ENCODE measurements around the gene SUFU. TPM values are rescaled to one million over a fixed set of nuclear protein-coding genes. Genes with fewer than 3 reads are reported as not detected.

Gene SUFU
- total RNA-seq, 1 donor from 2014 or later, result 12.5 TPM

GRCh38 chr10:102507521-102507920 lies 3.7 kb downstream of the SUFU start:
- Histone ChIP-seq H3K36me3 (peaks cover 0 to 21% of the 10 kb centered on the region in 2 donors), H3K27me3 (no peaks in the 10 kb centered on the region), H3K4me3 (no peak overlapping the region), H3K4me1 (peaks cover 60% of the 10 kb centered on the region), H3K9me3 (no peaks in the 10 kb centered on the region), H3K27ac (no peak overlapping the region)
- no peak for TF ChIP-seq POLR2A (IDR thresholded peaks at IDR 0.05)
- no peak for TF ChIP-seq CTCF (IDR thresholded peaks at IDR 0.05)
- TF ChIP-seq POLR2AphosphoS5 (IDR thresholded peaks at IDR 0.05; ENCODE audit: insufficient read depth in 1 of 2, low read depth in 1 of 2), result no peak
- DNase-seq (ENCODE audit: extremely low spot score in 2 of 2), result no peak
- intact Hi-C loops (cut with DNase I), result no loop called here

GRCh38 chr10:102508506-102508905 lies 4.7 kb downstream of the SUFU start:
- Histone ChIP-seq H3K36me3 (peaks cover 0 to 31% of the 10 kb centered on the region in 2 donors), H3K27ac (no peak overlapping the region)
- intact Hi-C loops (cut with DNase I), result no loop called here

GRCh38 chr10:102509387-102509786 lies 5.6 kb downstream of the SUFU start:
- intact Hi-C loops (cut with DNase I), result no loop called here
- Histone ChIP-seq H3K9me3 (no peaks in the 10 kb centered on the region), H3K27ac (no peak overlapping the region), H3K4me3 (no peak overlapping the region), H3K4me1 (peaks cover 53% of the 10 kb centered on the region), H3K36me3 (peaks cover 0 to 38% of the 10 kb centered on the region in 2 donors), H3K27me3 (no peaks in the 10 kb centered on the region)
- TF ChIP-seq POLR2A (IDR thresholded peaks at IDR 0.05), result no peak
- TF ChIP-seq CTCF (IDR thresholded peaks at IDR 0.05), result no peak
- no peak for TF ChIP-seq POLR2AphosphoS5 (IDR thresholded peaks at IDR 0.05; ENCODE audit: insufficient read depth in 1 of 2, low read depth in 1 of 2)
- DNase-seq (ENCODE audit: extremely low spot score in 2 of 2), result no peak

More at GRCh38 chr10:102508506-102508905, 4.7 kb downstream of the SUFU start:
- Histone ChIP-seq H3K9me3 (no peaks in the 10 kb centered on the region), H3K4me3 (no peak overlapping the region), H3K4me1 (peaks cover 53% of the 10 kb centered on the region), H3K27me3 (no peaks in the 10 kb centered on the region)
- DNase-seq (ENCODE audit: extremely low spot score in 2 of 2), result no peak
- no peak for TF ChIP-seq POLR2A (IDR thresholded peaks at IDR 0.05)
- no peak for TF ChIP-seq CTCF (IDR thresholded peaks at IDR 0.05)
- no peak for TF ChIP-seq POLR2AphosphoS5 (IDR thresholded peaks at IDR 0.05; ENCODE audit: insufficient read depth in 1 of 2, low read depth in 1 of 2)

GRCh38 chr10:102511583-102512274 lies 8.0 kb downstream of the SUFU start:
- peaks cover 34% of the 10 kb centered on the region for H3K4me1 ChIP-seq
- no peaks in the 10 kb centered on the region for H3K9me3 ChIP-seq
- H3K27me3 ChIP-seq, result no peaks in the 10 kb centered on the region
- no peak overlapping the region for H3K4me3 ChIP-seq
- H3K36me3 ChIP-seq, result peaks cover 0 to 38% of the 10 kb centered on the region in 2 donors
- TF ChIP-seq CTCF (IDR thresholded peaks at IDR 0.05), result no peak
- no peak for TF ChIP-seq POLR2AphosphoS5 (IDR thresholded peaks at IDR 0.05; ENCODE audit: insufficient read depth in 1 of 2, low read depth in 1 of 2)
- TF ChIP-seq POLR2A (IDR thresholded peaks at IDR 0.05), result no peak
- DNase-seq (ENCODE audit: extremely low spot score in 2 of 2), result no peak
- H3K27ac ChIP-seq, result no peak overlapping the region
- intact Hi-C loops (cut with DNase I), result no loop called here

Data from vagina (tissue), 2 donors.